ENCODE data around the gene GRWD1. TPM values are rescaled to one million over a fixed set of nuclear protein-coding genes. Genes with fewer than 3 reads are reported as not detected.

Gene GRWD1
- total RNA-seq, 2 experiments from 2014 or later: 31.0 to 35.2 TPM

- Mint-ChIP-seq H3K9me3 (no peaks in the 10 kb centered on the region), H3K36me3 (ENCODE audit: low read depth) (peaks cover 4% of the 10 kb centered on the region), H3K27ac (no peak overlapping the region), H3K4me3 (no peak overlapping the region), H3K4me1 (peaks cover 46% of the 10 kb centered on the region), H3K27me3 (peaks cover 42% of the 10 kb centered on the region)
- ChIA-PET CTCF (interaction anchor here (0.7 to 4.0 kb wide), 8 partner anchors 11 to 170 kb away, joined by 3 to 24 read pairs (median 5); a partner anchor contains a TSS), POLR2A (no interaction called here)
- DNase-seq: peak; percentile 55
Measured at GRCh38 chr19:48490981-48491792, 45.4 kb downstream of the GRWD1 start.

DNA sequence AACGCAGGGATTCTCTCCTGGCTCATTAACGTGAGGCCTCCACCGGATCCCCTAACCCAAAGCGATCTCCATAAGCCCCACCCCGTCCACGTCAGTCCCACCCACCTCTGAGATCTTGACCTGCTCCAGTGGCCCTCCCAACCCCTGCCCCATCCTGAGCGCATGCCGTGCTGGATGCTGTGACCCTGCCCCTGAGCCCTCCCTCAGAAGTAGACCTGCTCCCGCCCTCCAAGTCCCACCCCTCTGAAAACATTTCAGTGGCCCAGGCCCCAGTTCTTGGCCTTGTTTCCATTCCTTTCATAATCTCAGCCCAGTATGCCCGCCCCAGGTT lies 46.0 kb downstream of the GRWD1 start:
- ChIA-PET CTCF (interaction anchor here (1.6 to 4.0 kb wide), 3 partner anchors 8 to 16 kb away, joined by 3 to 24 read pairs (median 23); no protein-coding TSS in a partner anchor), POLR2A (no interaction called here)
- Mint-ChIP-seq H3K9me3 (no peaks in the 10 kb centered on the region), H3K36me3 (ENCODE audit: low read depth) (peaks cover 4% of the 10 kb centered on the region), H3K27me3 (peaks cover 45% of the 10 kb centered on the region), H3K4me1 (peaks cover 46% of the 10 kb centered on the region), H3K27ac (no peak overlapping the region), H3K4me3 (no peak overlapping the region)
- no peak for DNase-seq

GRCh38 chr19:48492925-48493717 lies 47.3 kb downstream of the GRWD1 start:
- ChIA-PET POLR2A (interaction anchor here (0.6 kb wide), 1 partner anchor 126 kb away, joined by 4 read pairs; the partner anchor contains the start of genes RPL18 and SPHK2), CTCF (interaction anchor here (0.6 to 3.7 kb wide), 7 partner anchors 10 to 90 kb away, joined by 3 to 24 read pairs (median 3); no protein-coding TSS in a partner anchor)
- peak; percentile 91 for DNase-seq
- Mint-ChIP-seq H3K27ac (peak overlapping the region; percentile 82), H3K4me1 (peaks cover 46% of the 10 kb centered on the region), H3K9me3 (no peaks in the 10 kb centered on the region), H3K4me3 (peak overlapping the region; percentile 67), H3K36me3 (ENCODE audit: low read depth) (peaks cover 4% of the 10 kb centered on the region), H3K27me3 (peaks cover 53% of the 10 kb centered on the region)

DNA sequence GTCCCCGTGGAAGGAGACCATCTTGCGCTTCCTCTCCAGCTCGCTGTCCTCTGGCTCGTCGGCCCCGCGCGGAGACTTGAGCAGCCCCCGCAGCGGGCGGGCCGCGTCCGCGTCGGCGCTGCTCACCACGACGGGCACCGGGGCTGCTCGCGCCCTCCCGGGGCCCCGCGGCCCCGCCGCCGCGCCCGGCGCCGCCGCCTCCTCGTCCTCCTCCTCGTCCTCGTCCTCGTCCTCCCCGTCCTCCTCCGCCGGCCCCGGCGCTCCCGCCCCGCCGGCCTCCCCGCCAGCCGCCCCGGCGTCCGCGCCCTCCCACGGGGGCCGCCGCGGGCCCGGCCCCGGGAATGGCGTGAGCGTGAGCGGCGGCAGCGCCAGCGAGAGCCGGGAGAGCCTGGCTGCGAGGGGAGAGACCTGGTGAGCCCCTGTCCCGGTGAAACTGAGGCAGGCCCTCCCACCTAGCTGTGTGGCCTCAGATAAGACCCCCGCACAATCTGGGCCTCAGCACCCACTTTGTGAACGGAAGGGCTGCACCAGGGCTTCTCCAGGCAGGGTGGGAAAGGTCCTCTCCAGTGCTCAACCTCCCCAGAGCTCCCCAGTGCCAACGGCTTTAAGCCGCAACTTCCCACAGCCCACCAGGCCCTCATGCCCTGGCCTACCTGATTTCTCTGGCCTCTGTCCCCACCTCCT lies 48.1 kb downstream of the GRWD1 start:
- no peak for DNase-seq
- ChIA-PET CTCF (interaction anchor here (0.6 to 2.3 kb wide), 6 partner anchors 10 to 115 kb away, joined by 3 to 15 read pairs (median 3); no protein-coding TSS in a partner anchor), POLR2A (interaction anchor here (0.6 kb wide), 2 partner anchors 113 to 125 kb away, joined by 4 to 5 read pairs; partner anchors contain the start of genes RPL18 and SPHK2)
- Mint-ChIP-seq H3K4me1 (peaks cover 46% of the 10 kb centered on the region), H3K36me3 (ENCODE audit: low read depth) (peaks cover 4% of the 10 kb centered on the region), H3K4me3 (peak overlapping the region; percentile 67), H3K9me3 (no peaks in the 10 kb centered on the region), H3K27ac (peak overlapping the region; percentile 71), H3K27me3 (peaks cover 55% of the 10 kb centered on the region)

DNA sequence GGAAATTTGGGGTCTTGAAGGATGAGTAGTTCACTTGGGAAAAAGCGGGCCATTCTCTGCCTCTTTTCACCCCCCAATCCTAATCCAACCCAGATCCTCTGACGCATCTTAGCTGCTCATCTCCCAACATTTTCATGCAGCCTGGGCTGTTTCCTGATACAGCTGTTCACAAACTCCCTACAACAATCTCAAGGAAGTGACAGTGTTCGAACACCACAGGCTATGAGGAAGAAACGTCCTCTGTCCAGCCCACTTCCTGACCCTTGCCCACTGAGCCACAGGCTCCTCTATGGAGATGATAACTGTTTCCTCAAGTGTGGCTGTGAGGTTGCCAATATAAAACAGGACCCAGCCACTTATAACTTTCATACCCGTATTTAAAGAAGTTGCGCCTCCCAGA lies 49.6 kb downstream of the GRWD1 start:
- H3K27ac Mint-ChIP-seq: no peak overlapping the region
- POLR2A ChIA-PET: no interaction called here
- CTCF ChIA-PET: interaction anchor here (1.0 kb wide), 1 partner anchor 50 kb away, joined by 3 read pairs; the partner anchor contains the start of gene GRWD1
- peaks cover 54% of the 10 kb centered on the region for H3K27me3 Mint-ChIP-seq
- H3K4me3 Mint-ChIP-seq: no peak overlapping the region
- no peaks in the 10 kb centered on the region for H3K9me3 Mint-ChIP-seq
- no peak for DNase-seq
- peaks cover 4% of the 10 kb centered on the region for H3K36me3 Mint-ChIP-seq (ENCODE audit: low read depth)
- peaks cover 42% of the 10 kb centered on the region for H3K4me1 Mint-ChIP-seq

DNA sequence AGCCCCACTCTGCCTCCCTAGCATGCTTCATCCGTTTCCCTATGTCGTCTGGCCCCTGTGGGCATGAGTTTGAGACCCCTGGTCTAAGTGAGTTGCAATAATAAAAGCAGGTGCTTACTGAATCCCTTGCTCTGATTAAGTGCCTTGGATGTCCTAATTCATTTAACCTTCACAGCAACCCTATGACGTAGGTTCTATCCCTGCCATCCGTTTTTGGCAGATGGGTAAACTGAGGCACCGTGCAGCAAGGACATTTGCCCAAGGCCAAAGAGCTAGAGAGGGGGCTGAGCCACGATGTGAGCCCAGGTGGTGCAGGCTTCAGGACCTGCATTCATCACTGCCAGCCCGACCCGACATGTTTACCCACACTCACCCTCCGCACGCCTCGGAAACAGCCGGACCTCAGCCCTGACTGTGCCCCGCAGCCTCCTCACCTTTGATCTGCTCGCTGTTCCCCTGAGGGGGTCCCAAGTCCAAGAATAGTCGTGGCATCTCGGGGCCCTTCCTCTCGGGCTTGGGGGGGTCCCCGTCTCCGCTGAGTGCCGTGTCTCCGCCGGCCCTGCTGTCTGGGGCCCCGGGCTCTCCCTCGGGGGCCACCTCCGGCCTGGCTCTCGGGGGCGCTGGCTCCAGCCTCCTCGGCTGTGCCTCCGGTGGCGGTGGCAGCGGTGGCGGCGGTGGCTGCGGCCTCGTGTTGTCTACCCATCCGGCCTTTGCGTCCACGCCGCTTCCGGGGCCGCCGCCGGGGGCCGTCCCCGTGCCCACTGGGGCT lies 51.4 kb downstream of the GRWD1 start:
- H3K9me3 Mint-ChIP-seq: no peaks in the 10 kb centered on the region
- ChIA-PET POLR2A (no interaction called here), CTCF (interaction anchor here (1.6 kb wide), 1 partner anchor 9 kb away, joined by 6 read pairs; no protein-coding TSS in a partner anchor)
- H3K36me3 Mint-ChIP-seq (ENCODE audit: low read depth): peaks cover 4% of the 10 kb centered on the region
- no peak overlapping the region for H3K27ac Mint-ChIP-seq
- peaks cover 40% of the 10 kb centered on the region for H3K4me1 Mint-ChIP-seq
- H3K27me3 Mint-ChIP-seq: peaks cover 45% of the 10 kb centered on the region
- no peak for DNase-seq
- H3K4me3 Mint-ChIP-seq: no peak overlapping the region

DNA sequence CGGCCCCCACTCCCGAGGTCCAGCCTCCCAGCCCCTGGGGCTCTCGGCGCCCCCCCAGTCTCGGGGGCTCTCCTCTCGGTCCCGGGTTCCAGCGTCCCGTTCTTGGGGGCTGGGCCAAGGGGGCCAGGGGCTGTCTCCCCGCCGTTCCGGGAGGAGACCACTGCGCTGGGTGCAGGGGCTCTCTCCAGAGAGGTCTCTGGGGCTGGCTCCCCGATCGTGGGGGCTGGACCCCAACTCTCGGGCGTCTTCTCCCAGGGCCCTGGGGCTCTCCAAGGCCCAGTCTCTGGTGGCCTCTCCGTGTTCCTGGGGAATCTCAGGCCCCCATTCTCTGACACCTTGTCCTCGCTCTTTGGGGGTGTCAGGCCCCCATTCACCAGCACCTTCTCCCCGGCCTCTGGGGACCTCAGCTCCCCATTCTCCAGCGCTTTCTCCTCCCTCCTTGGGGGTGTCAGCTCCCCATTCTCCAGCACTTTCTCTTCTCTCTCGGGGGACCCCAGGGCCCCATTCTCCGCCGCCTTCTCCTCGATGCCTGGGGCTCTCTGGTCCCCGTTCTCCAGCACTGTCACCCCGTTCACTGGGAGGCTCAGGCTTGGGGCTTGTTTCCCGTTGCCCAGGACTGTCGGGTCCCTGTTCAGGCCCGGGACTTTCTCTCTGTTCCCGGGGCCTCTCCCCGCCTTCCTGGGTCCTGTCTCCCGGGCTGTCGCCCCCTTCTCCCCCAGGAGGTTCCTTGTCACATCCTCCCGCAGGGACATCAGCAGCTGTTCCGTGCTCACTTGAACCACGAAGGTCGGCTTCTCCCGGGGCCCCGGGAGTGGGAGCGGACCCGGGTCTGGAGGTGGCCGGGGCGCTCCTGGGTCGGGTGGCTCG lies 52.2 kb downstream of the GRWD1 start:
- ChIA-PET POLR2A (no interaction called here), CTCF (interaction anchor here (1.6 kb wide), 1 partner anchor 8 kb away, joined by 6 read pairs; no protein-coding TSS in a partner anchor)
- Mint-ChIP-seq H3K4me1 (peaks cover 35% of the 10 kb centered on the region), H3K27me3 (peaks cover 39% of the 10 kb centered on the region), H3K9me3 (no peaks in the 10 kb centered on the region), H3K36me3 (ENCODE audit: low read depth) (no peaks in the 10 kb centered on the region), H3K27ac (no peak overlapping the region), H3K4me3 (no peak overlapping the region)
- no peak for DNase-seq

DNA sequence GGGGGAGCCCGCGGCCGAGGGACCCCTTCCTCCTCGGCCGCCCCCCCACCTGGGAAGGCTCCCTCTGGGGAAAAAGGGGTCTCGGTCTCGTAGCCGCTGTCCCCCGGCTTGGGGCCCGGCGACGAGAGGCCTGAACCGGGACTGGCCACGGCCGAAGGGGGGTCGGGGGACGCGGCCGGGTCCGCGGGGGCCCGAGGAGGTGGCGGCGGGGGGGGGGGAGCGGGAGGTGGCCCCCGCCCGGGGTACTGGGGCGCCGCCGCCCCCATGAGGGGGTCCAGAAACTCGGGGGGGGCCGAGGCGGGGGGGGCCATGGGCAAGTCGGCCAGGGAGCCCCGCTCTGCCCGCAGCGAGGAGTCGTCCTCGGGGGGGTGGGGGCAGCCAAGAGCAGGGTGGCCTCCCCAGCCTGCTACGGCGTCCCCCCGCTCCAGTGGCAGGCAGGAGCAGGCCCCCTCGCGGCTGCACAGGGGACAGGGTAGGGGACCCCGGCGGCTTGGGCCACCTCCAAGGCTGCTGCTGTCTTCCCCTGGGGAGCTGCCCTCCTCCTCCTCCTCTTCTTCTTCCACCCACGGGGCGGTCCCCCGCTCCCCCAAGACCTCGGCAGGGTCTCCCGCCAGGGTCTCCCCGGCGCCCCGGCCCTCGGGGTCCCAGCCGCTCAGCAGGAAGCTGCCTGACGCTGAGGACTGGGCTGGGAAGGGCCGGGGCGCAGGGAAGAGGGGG lies 53.0 kb downstream of the GRWD1 start:
- DNase-seq: no peak
- peaks cover 39% of the 10 kb centered on the region for H3K27me3 Mint-ChIP-seq
- CTCF ChIA-PET: interaction anchor here (1.0 kb wide), 1 partner anchor 9 kb away, joined by 3 read pairs; no protein-coding TSS in a partner anchor
- H3K9me3 Mint-ChIP-seq: no peaks in the 10 kb centered on the region
- H3K27ac Mint-ChIP-seq: no peak overlapping the region
- H3K4me1 Mint-ChIP-seq: peaks cover 35% of the 10 kb centered on the region
- H3K36me3 Mint-ChIP-seq (ENCODE audit: low read depth): no peaks in the 10 kb centered on the region
- H3K4me3 Mint-ChIP-seq: no peak overlapping the region
- POLR2A ChIA-PET: no interaction called here

- ChIA-PET CTCF (interaction anchor here (1.0 to 1.7 kb wide), 2 partner anchors 10 kb away, joined by 3 to 9 read pairs; no protein-coding TSS in a partner anchor), POLR2A (no interaction called here)
- H3K9me3 Mint-ChIP-seq: no peaks in the 10 kb centered on the region
- H3K4me3 Mint-ChIP-seq: no peak overlapping the region
- no peak for DNase-seq
- no peak overlapping the region for H3K27ac Mint-ChIP-seq
- H3K27me3 Mint-ChIP-seq: peaks cover 34% of the 10 kb centered on the region
- H3K36me3 Mint-ChIP-seq (ENCODE audit: low read depth): no peaks in the 10 kb centered on the region
- peaks cover 32% of the 10 kb centered on the region for H3K4me1 Mint-ChIP-seq
Measured at GRCh38 chr19:48499316-48500090, 53.7 kb downstream of the GRWD1 start.

GRCh38 chr19:48500830-48501493 lies 55.2 kb downstream of the GRWD1 start:
- Mint-ChIP-seq H3K9me3 (no peaks in the 10 kb centered on the region), H3K4me1 (peaks cover 24% of the 10 kb centered on the region), H3K27me3 (peaks cover 22% of the 10 kb centered on the region), H3K27ac (peak overlapping the region; percentile 60), H3K4me3 (peak overlapping the region; percentile 57), H3K36me3 (ENCODE audit: low read depth) (no peaks in the 10 kb centered on the region)
- ChIA-PET CTCF (interaction anchor here (1.7 kb wide), 1 partner anchor 11 kb away, joined by 9 read pairs; no protein-coding TSS in a partner anchor), POLR2A (no interaction called here)
- no peak for DNase-seq
